HG02885 (cell line): Measurements from ENCODE around the gene POTEM.
"Not testable (repeated sequence)": the region's sequence is repeated elsewhere in the genome, so short reads cannot be mapped to it uniquely, and the experiment has no call there.

Source experiments
- ATAC-seq: cut with Tn5 transposase; IDR thresholded peaks from one replicate; pipeline ENCODE4 v1.9.1; 2021; ENCODE audit warnings: mild to moderate bottlenecking; ENCODE audit not compliant: unreplicated experiment, poor library complexity

The POTEM gene

DNA sequence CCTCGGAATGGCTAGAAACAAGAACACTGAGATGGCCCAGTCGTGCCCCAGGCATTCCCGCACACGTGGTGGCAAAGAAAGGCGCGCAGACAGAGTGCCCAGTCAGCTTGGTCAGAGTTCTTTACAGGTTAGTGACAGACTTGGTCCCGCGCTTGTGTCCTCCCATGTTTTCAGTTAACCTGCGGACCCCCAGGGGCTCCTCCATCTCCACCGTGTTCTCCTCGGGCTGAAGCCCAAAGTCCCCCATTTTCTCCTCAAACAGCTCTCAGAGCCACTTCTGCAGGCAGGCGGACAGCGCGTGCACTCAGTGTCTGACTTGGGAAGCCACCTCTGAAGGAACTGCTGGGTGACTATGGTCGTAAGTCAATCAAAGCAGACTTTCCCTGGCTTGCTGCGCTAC lies 60.7 kb downstream of the POTEM start:
- ATAC-seq = not testable (repeated sequence)

DNA sequence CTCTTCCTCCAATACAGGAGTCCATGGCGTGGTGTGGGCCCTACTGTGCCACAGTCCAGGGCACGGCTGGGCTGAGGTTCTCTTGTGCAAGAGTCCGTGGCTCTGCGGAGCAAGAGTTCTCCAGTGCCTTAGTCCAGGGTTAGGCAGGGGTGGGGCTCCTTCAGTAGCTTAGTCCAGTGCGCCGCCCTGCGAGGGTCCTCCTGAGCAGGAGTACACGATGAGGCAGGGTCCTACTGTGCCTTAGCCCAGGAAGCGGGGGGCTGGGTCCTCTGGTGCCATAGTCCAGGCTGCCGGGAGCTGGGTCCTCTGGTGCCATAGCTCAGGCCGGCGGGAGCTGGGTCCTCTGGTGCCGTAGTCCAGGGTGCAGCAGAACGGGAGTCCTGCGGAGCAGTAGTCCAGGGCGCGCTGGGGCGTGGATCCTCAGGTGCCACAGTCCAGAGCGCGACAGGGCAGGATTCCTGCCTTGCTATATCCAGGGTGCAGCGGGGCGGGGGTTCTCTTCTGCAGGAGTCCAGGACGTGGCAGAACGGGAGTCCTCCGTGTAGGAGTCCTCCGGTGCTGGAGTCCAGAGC lies 69.7 kb downstream of the POTEM start:
- not testable (repeated sequence) for ATAC-seq

DNA sequence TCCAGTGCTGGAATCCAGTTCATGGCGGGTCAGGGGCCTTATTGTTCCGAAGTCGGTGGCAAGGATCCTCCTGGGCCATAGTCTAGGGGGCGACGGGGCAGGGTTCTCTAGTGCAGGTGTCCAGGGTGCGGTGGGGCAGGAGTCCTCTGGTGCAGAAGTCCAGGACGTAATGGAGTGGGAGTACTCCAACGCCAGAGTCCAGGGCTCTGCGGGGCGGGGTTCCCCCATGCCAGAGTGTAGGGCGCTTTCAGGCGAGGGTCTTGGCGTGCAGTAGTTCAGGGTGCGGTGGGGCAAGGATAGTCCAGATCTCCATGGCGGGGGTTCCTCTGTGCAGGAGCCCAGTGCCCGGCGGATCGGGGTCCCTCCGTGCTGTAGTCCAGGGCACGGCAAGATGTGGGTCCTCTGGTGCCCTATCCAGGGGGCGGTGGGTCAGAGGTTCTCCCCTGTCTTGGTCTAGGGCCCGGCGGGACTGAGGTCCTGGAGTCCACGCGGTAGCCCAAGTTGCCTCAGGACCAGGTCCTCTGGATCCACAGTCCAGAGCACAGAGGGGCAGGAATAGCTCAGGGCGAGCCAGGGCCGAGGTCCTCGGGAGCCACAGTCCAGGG lies 70.9 kb downstream of the POTEM start:
- not testable (repeated sequence) for ATAC-seq

DNA sequence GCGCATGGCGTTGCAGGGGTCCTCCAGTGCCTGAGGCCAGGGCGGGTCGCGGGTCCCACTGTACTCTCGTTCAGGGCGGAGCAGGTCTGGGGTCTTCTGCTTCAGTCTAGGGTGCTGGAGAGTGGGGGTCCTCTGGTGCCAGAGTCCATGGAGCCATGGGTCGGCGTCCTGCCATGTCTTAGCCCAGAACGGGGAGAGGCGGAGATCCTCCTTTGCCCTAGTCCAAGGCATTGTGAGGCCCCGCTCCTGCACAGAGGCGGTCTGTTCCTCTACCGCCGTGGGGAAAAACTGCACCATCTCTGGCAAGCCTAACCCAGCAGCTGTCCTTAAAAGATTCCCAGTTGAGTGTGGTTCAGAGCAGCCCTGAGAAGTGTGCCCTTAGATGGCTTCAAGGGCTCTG lies 71.6 kb downstream of the POTEM start:
- not testable (repeated sequence) for ATAC-seq

DNA sequence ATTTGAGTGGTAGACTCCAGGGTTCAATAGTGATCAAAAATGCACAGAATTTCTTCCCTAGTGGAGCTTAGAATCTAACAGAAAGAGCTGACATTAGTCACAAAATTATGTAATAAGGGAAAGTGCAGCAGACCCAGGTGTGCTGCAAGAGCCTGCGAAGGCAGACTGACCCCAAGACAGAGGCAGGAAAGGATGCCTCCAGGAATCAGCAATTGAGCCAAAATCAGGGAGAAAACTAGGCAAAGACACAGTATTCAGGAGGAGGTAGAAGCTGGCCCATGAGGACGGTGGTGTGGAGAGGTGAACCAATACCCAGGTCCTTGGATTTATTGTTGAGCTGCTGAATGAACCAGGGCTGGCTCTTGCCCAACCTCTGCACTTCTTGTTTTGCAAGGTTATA lies 76.2 kb downstream of the POTEM start:
- not testable (repeated sequence) for ATAC-seq
